WTC11 (cell line): ENCODE measurements around the gene PCID2. TPM values are rescaled to one million over a fixed set of nuclear protein-coding genes. Genes with fewer than 3 reads are reported as not detected.

ENCODE experiments used
- ATAC-seq: fragments of 200-7000 bp; cut with Tn5 transposase; 2 replicates; pipeline ENCODE4 v1.10.0; 2021; ENCODE audit warnings: mild to moderate bottlenecking, moderate library complexity
- CTCF ChIA-PET: fragments of 300-600 bp; sonication (Branson Sonifier 250); formaldehyde crosslinking; loops from one replicate; lab custom pipeline; 2021; ENCODE audit warnings: antibody characterized with exemption; lab: Charles Lee
- POLR2A ChIA-PET: fragments of 350-600 bp; sonication (Branson Sonifier 250); formaldehyde crosslinking; loops from one replicate; lab custom pipeline; 2021; ENCODE audit warnings: antibody characterized with exemption; lab: Charles Lee
- DNase-seq: peaks from one replicate; pipeline ENCODE4 v3.0.0; 2021; ENCODE audit warnings: low spot score
- H3K27ac Mint-ChIP-seq: 2 replicates; pipeline ENCODE4 v1.8.0; 2021; ENCODE audit warnings: mixed read lengths
- H3K27me3 Mint-ChIP-seq: 2 replicates; pipeline ENCODE4 v1.8.0; 2021; ENCODE audit warnings: low read depth, mild to moderate bottlenecking, moderate library complexity, mixed read lengths
- H3K36me3 Mint-ChIP-seq: 2 replicates; pipeline ENCODE4 v1.8.0; 2021; ENCODE audit warnings: mixed read lengths
- H3K4me1 Mint-ChIP-seq: 2 replicates; pipeline ENCODE4 v1.8.0; 2022; ENCODE audit warnings: mixed read lengths
- H3K4me3 Mint-ChIP-seq: 2 replicates; pipeline ENCODE4 v1.8.0; 2021; ENCODE audit warnings: mild to moderate bottlenecking, moderate library complexity, mixed read lengths
- H3K9me3 Mint-ChIP-seq: 2 replicates; pipeline ENCODE4 v1.8.0; 2021; ENCODE audit warnings: mixed read lengths
- AFF4 ChIP-seq: sonication (generic); formaldehyde crosslinking; IDR thresholded peaks from 2 replicates; pipeline ENCODE4 v1.8.1; 2023; ENCODE audit warnings: mild to moderate bottlenecking, missing genetic modification reagents, borderline replicate concordance
- AR ChIP-seq: fragments of 250-450 bp; sonication (Bioruptor Pico); IDR thresholded peaks from 2 replicates; pipeline ENCODE4 v1.9.0; 2021; ENCODE audit warnings: mild to moderate bottlenecking
- CREM ChIP-seq: sonication (generic); formaldehyde crosslinking; IDR thresholded peaks from 2 replicates; pipeline ENCODE4 v1.8.1; 2022; ENCODE audit warnings: mild to moderate bottlenecking, missing genetic modification reagents, moderate library complexity
- CTCF ChIP-seq: fragments of 200-600 bp; IDR thresholded peaks from 2 replicates; pipeline ENCODE4 v1.8.0; 2022; ENCODE audit warnings: antibody characterized with exemption
- E2F4 ChIP-seq: sonication (generic); formaldehyde crosslinking; IDR thresholded peaks from 2 replicates; pipeline ENCODE4 v1.8.1; 2022; ENCODE audit warnings: low read depth, mild to moderate bottlenecking, moderate library complexity, missing genetic modification reagents, borderline replicate concordance
- E2F5 ChIP-seq: sonication (generic); formaldehyde crosslinking; IDR thresholded peaks from 2 replicates; pipeline ENCODE4 v1.8.1; 2022; ENCODE audit warnings: mild to moderate bottlenecking, moderate library complexity, missing genetic modification reagents
- ELF4 ChIP-seq: sonication (generic); formaldehyde crosslinking; IDR thresholded peaks from 2 replicates; pipeline ENCODE4 v1.8.1; 2022; ENCODE audit warnings: low read depth, mild to moderate bottlenecking, moderate library complexity, missing genetic modification reagents
- FOXJ3 ChIP-seq: sonication (generic); formaldehyde crosslinking; IDR thresholded peaks from 2 replicates; pipeline ENCODE4 v1.9.0; 2021; ENCODE audit warnings: missing genetic modification reagents, mild to moderate bottlenecking, borderline replicate concordance
- FOXP1 ChIP-seq: sonication (generic); formaldehyde crosslinking; IDR thresholded peaks from 2 replicates; pipeline ENCODE4 v1.8.0; 2022; ENCODE audit warnings: missing genetic modification reagents, mild to moderate bottlenecking, moderate library complexity, borderline replicate concordance
- GABPB1 ChIP-seq: sonication (generic); formaldehyde crosslinking; IDR thresholded peaks from 2 replicates; pipeline ENCODE4 v1.8.1; 2023; ENCODE audit warnings: mild to moderate bottlenecking, missing genetic modification reagents
- JAZF1 ChIP-seq: fragments of 250-450 bp; sonication (Bioruptor Pico); IDR thresholded peaks from 2 replicates; pipeline ENCODE4 v1.9.0; 2021; ENCODE audit warnings: moderate library complexity, mild to moderate bottlenecking, inconsistent platforms
- JUN ChIP-seq: sonication (generic); formaldehyde crosslinking; IDR thresholded peaks from 2 replicates; pipeline ENCODE4 v1.8.0; 2023; ENCODE audit warnings: mild to moderate bottlenecking, missing genetic modification reagents
- KAT7 ChIP-seq: sonication (generic); formaldehyde crosslinking; IDR thresholded peaks from 2 replicates; pipeline ENCODE4 v1.8.1; 2023; ENCODE audit warnings: missing genetic modification reagents, mild to moderate bottlenecking, borderline replicate concordance
- NFATC4 ChIP-seq: fragments of 250-450 bp; sonication (Bioruptor Pico); IDR thresholded peaks from 2 replicates; pipeline ENCODE4 v1.9.0; 2021; ENCODE audit warnings: mild to moderate bottlenecking
- NR2C2 ChIP-seq: sonication (generic); formaldehyde crosslinking; IDR thresholded peaks from 2 replicates; pipeline ENCODE4 v1.8.0; 2022; ENCODE audit warnings: mild to moderate bottlenecking, missing genetic modification reagents
- PRRX2 ChIP-seq: fragments of 250-450 bp; sonication (Bioruptor Pico); IDR thresholded peaks from 2 replicates; pipeline ENCODE4 v1.8.0; 2021; ENCODE audit warnings: mild to moderate bottlenecking
- RELA ChIP-seq: sonication (generic); formaldehyde crosslinking; IDR thresholded peaks from 2 replicates; pipeline ENCODE4 v1.8.1; 2022; ENCODE audit warnings: missing genetic modification reagents, mild to moderate bottlenecking, borderline replicate concordance
- USF1 ChIP-seq: sonication (generic); formaldehyde crosslinking; IDR thresholded peaks from 2 replicates; pipeline ENCODE4 v1.8.0; 2022; ENCODE audit warnings: mild to moderate bottlenecking, missing genetic modification reagents
- USF2 ChIP-seq: sonication (generic); formaldehyde crosslinking; IDR thresholded peaks from 2 replicates; pipeline ENCODE4 v1.8.1; 2023; ENCODE audit warnings: mild to moderate bottlenecking, missing genetic modification reagents, moderate library complexity
- ZNF423 ChIP-seq: fragments of 250-450 bp; sonication (Bioruptor Pico); IDR thresholded peaks from 2 replicates; pipeline ENCODE4 v2.1.2; 2022; ENCODE audit warnings: mild to moderate bottlenecking, moderate library complexity
- total RNA-seq: library from RNA; stranded (reverse); gene quantifications from 3 replicates; pipeline ENCODE4 v1.2.3, GENCODE V29; 2021

The PCID2 gene
- total RNA-seq, 1 experiment from 2014 or later, result 69.4 TPM

- TF ChIP-seq USF2, result peak; percentile 90
Observed at GRCh38 chr13:113153810-113154748, 54.4 kb downstream of the PCID2 start (continued).

- ATAC-seq (peak; percentile 59), DNase-seq (peak; percentile 62)
- Mint-ChIP-seq H3K27me3 (peaks cover 25% of the 10 kb centered on the region), H3K36me3 (no peaks in the 10 kb centered on the region), H3K4me1 (peaks cover 19% of the 10 kb centered on the region), H3K9me3 (peaks cover 12% of the 10 kb centered on the region), H3K27ac (peak overlapping the region; percentile 53; the same call in 1 of the 2 replicates), H3K4me3 (peak overlapping the region; percentile 63)
- POLR2A ChIA-PET, result interaction anchor here (0.6 kb wide), 1 partner anchor 55 kb away, joined by 3 read pairs; the partner anchor contains the start of gene PCID2
- CTCF ChIA-PET, result no interaction called here
- TF ChIP-seq JUN (CRISPR knock-in tag) (no peak), NR2C2 (no peak; the same call in 1 of the 2 replicates), CTCF (no peak), CREM (CRISPR knock-in tag) (no peak), JAZF1 (CRISPR knock-in tag) (no peak), KAT7 (CRISPR knock-in tag) (no peak), ELF4 (no peak), ZNF423 (CRISPR knock-in tag) (no peak), PRRX2 (CRISPR knock-in tag) (no peak), FOXJ3 (no peak), GABPB1 (CRISPR knock-in tag) (no peak), NFATC4 (CRISPR knock-in tag) (no peak), AR (CRISPR knock-in tag) (no peak), AFF4 (CRISPR knock-in tag) (no peak), E2F5 (no peak), RELA (peak; percentile 23; the same call in 1 of the 2 replicates), FOXP1 (no peak), E2F4 (no peak), USF1 (CRISPR knock-in tag) (no peak)
Observed at GRCh38 chr13:113152984-113153809, 55.3 kb downstream of the PCID2 start.
